ENCODE measurements around the gene GSTM4.

Gene GSTM4

GRCh38 chr1:109625601-109626560 is 30.0 kb upstream of the GSTM4 start:
- no peak for TF ChIP-seq CTCF (IDR thresholded peaks at IDR 0.05; ENCODE audit: low read depth, low read length)
- DNase-seq (ENCODE audit: extremely low read depth, low read depth) = no peak

- TF ChIP-seq CTCF (IDR thresholded peaks at IDR 0.05; ENCODE audit: low read depth, low read length) = no peak
- no peak for DNase-seq (ENCODE audit: extremely low read depth, low read depth)
Observed at GRCh38 chr1:109626682-109627408, 29.1 kb upstream of the GSTM4 start.

- TF ChIP-seq CTCF (IDR thresholded peaks at IDR 0.05; ENCODE audit: low read depth, low read length) = no peak
- no peak for DNase-seq (ENCODE audit: extremely low read depth, low read depth)
Observed at GRCh38 chr1:109627692-109628399, 28.1 kb upstream of the GSTM4 start.

GRCh38 chr1:109628540-109629321 is 27.2 kb upstream of the GSTM4 start:
- no peak for TF ChIP-seq CTCF (IDR thresholded peaks at IDR 0.05; ENCODE audit: low read depth, low read length)
- DNase-seq (ENCODE audit: extremely low read depth, low read depth) = no peak

- TF ChIP-seq CTCF (IDR thresholded peaks at IDR 0.05; ENCODE audit: low read depth, low read length) = no peak
- DNase-seq (ENCODE audit: extremely low read depth, low read depth) = no peak
Observed at GRCh38 chr1:109629372-109630030, 26.4 kb upstream of the GSTM4 start.

- peak; percentile 2 for TF ChIP-seq CTCF (IDR thresholded peaks at IDR 0.05; ENCODE audit: low read depth, low read length)
- no peak for DNase-seq (ENCODE audit: extremely low read depth, low read depth)
Observed at GRCh38 chr1:109630081-109630897, 25.6 kb upstream of the GSTM4 start.
